ENCODE measurements around the gene SLC6A19. TPM values are rescaled to one million over a fixed set of nuclear protein-coding genes. Genes with fewer than 3 reads are reported as not detected.
A peak's percentile ranks its signal among the peaks of the same experiment; 100 is the strongest.

SLC6A19 gene
- total and polyA plus RNA-seq, 2 of the 13 experiments (the other 11 are each of a cell fraction or from before 2014, with no cell fraction given): 0.02 TPM; not detected in 1

DNA sequence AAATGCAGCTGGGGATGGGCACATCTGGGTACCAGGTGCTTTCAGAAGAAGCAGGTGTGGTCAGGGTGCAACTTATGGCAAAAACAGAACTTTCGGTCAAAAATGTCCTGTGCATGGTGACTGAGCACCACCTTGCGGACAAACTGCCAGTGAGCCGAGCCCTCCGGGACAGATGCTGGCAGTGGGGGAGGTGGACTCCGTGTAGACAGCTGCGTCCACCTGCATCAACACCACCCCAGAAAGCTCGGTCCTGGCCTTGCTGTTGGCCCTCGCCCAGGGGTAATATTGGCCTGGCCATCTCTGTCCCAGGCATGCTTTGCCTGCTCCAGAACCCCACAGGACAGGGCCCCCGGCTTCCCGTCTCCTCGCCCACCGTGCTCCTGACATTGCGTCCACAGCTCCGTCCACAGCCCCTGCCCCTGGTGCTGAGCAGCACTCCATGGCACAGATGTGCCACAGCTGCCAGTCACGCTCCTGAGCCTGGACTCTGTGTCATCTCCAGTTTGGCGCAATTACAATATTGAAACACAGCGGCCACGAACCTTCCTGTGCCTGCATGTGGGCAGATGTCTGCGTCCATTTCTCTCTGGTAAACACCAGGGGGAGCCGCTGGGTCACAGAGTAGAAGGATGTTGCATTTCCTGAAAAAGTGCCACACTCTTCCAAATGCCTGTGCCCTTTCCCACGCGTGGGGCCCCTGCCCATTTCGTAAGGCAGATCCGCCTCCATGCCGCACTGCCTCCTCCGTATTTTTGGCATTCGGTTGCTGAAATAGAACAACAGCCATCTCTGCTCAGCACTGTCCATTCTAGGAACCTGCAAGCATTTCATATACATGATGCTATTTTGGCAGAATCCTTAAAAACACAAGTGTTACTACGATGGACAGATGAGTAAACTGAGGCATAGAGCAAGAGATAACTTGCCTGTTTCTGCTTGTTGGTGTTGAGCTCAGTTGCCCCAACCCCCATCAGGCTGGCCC, 33.4 kb upstream of the SLC6A19 start (continued):
- TF ChIP-seq, protein P1, sequence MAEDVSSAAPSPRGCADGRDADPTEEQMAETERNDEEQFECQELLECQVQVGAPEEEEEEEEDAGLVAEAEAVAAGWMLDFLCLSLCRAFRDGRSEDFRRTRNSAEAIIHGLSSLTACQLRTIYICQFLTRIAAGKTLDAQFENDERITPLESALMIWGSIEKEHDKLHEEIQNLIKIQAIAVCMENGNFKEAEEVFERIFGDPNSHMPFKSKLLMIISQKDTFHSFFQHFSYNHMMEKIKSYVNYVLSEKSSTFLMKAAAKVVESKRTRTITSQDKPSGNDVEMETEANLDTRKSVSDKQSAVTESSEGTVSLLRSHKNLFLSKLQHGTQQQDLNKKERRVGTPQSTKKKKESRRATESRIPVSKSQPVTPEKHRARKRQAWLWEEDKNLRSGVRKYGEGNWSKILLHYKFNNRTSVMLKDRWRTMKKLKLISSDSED (CRISPR knock-in tag; IDR thresholded peaks at IDR 0.05): no peak
- TF ChIP-seq ZNF589 (CRISPR knock-in tag; conservative IDR thresholded peaks at IDR 0.05): no peak
- TF ChIP-seq, protein P2, sequence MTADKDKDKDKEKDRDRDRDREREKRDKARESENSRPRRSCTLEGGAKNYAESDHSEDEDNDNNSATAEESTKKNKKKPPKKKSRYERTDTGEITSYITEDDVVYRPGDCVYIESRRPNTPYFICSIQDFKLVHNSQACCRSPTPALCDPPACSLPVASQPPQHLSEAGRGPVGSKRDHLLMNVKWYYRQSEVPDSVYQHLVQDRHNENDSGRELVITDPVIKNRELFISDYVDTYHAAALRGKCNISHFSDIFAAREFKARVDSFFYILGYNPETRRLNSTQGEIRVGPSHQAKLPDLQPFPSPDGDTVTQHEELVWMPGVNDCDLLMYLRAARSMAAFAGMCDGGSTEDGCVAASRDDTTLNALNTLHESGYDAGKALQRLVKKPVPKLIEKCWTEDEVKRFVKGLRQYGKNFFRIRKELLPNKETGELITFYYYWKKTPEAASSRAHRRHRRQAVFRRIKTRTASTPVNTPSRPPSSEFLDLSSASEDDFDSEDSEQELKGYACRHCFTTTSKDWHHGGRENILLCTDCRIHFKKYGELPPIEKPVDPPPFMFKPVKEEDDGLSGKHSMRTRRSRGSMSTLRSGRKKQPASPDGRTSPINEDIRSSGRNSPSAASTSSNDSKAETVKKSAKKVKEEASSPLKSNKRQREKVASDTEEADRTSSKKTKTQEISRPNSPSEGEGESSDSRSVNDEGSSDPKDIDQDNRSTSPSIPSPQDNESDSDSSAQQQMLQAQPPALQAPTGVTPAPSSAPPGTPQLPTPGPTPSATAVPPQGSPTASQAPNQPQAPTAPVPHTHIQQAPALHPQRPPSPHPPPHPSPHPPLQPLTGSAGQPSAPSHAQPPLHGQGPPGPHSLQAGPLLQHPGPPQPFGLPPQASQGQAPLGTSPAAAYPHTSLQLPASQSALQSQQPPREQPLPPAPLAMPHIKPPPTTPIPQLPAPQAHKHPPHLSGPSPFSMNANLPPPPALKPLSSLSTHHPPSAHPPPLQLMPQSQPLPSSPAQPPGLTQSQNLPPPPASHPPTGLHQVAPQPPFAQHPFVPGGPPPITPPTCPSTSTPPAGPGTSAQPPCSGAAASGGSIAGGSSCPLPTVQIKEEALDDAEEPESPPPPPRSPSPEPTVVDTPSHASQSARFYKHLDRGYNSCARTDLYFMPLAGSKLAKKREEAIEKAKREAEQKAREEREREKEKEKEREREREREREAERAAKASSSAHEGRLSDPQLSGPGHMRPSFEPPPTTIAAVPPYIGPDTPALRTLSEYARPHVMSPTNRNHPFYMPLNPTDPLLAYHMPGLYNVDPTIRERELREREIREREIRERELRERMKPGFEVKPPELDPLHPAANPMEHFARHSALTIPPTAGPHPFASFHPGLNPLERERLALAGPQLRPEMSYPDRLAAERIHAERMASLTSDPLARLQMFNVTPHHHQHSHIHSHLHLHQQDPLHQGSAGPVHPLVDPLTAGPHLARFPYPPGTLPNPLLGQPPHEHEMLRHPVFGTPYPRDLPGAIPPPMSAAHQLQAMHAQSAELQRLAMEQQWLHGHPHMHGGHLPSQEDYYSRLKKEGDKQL (CRISPR knock-in tag; IDR thresholded peaks at IDR 0.05; ENCODE audit: low read depth): no peak
- TF ChIP-seq ZNF251 (CRISPR knock-in tag; IDR thresholded peaks at IDR 0.05): no peak
- TF ChIP-seq ZNF512B (CRISPR knock-in tag; IDR thresholded peaks at IDR 0.05; ENCODE audit: borderline replicate concordance): peak; percentile 63; the same call in 1 of the 2 replicates
- TF ChIP-seq GABPA (IDR thresholded peaks at IDR 0.05; ENCODE audit: low read depth, low read length): no peak
- no peak for TF ChIP-seq GABPA (CRISPR knock-in tag; IDR thresholded peaks at IDR 0.05; ENCODE audit: low read depth)
- TF ChIP-seq ZSCAN22 (CRISPR knock-in tag; IDR thresholded peaks at IDR 0.05): no peak
- no peak for TF ChIP-seq NCOA1 (CRISPR knock-in tag; IDR thresholded peaks at IDR 0.05)
- TF ChIP-seq FOXK2 (IDR thresholded peaks at IDR 0.05): no peak
- TF ChIP-seq, protein P3, sequence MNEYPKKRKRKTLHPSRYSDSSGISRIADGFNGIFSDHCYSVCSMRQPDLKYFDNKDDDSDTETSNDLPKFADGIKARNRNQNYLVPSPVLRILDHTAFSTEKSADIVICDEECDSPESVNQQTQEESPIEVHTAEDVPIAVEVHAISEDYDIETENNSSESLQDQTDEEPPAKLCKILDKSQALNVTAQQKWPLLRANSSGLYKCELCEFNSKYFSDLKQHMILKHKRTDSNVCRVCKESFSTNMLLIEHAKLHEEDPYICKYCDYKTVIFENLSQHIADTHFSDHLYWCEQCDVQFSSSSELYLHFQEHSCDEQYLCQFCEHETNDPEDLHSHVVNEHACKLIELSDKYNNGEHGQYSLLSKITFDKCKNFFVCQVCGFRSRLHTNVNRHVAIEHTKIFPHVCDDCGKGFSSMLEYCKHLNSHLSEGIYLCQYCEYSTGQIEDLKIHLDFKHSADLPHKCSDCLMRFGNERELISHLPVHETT (CRISPR knock-in tag; conservative IDR thresholded peaks at IDR 0.05): no peak
- TF ChIP-seq ZFP62 (CRISPR knock-in tag; IDR thresholded peaks at IDR 0.05): no peak
- TF ChIP-seq ZNF790 (CRISPR knock-in tag; IDR thresholded peaks at IDR 0.05; ENCODE audit: borderline replicate concordance): no peak
- no peak for TF ChIP-seq ZIK1 (CRISPR knock-in tag; IDR thresholded peaks at IDR 0.05; ENCODE audit: borderline replicate concordance, low read depth)
- no peak for TF ChIP-seq IRF2 (CRISPR knock-in tag; IDR thresholded peaks at IDR 0.05)

Measured in HepG2 (cell line).